HG03175 (cell line): ENCODE data around the gene JARID2.

Experiments used
- ATAC-seq: cut with Tn5 transposase; IDR thresholded peaks from one replicate; pipeline ENCODE4 v1.9.1; 2021; ENCODE audit warnings: mild to moderate bottlenecking, moderate library complexity; ENCODE audit not compliant: unreplicated experiment

Gene JARID2

GRCh38 chr6:15553031-15553430 is 307.2 kb downstream of the JARID2 start:
- ATAC-seq = no peak

GRCh38 chr6:15553736-15554294 is 307.9 kb downstream of the JARID2 start:
- ATAC-seq = no peak

GRCh38 chr6:15554728-15555100 is 308.8 kb downstream of the JARID2 start:
- no peak for ATAC-seq

GRCh38 chr6:15555101-15556038 is 309.5 kb downstream of the JARID2 start:
- no peak for ATAC-seq

- no peak for ATAC-seq
Measured at GRCh38 chr6:15556711-15557110, 310.8 kb downstream of the JARID2 start.

- no peak for ATAC-seq
Measured at GRCh38 chr6:15557174-15557573, 311.3 kb downstream of the JARID2 start.

- ATAC-seq = no peak
Measured at GRCh38 chr6:15560713-15561112, 314.8 kb downstream of the JARID2 start.

GRCh38 chr6:15561447-15562199 is 315.8 kb downstream of the JARID2 start:
- ATAC-seq = no peak

GRCh38 chr6:15562977-15563376 is 317.1 kb downstream of the JARID2 start:
- ATAC-seq = no peak

- no peak for ATAC-seq
Measured at GRCh38 chr6:15569035-15569995, 323.4 kb downstream of the JARID2 start.

GRCh38 chr6:15570171-15570570 is 324.3 kb downstream of the JARID2 start:
- no peak for ATAC-seq
